Erythroblast (primary cell): ENCODE measurements around the gene KCND3.

Experiments
- DNase-seq, 2 experiments: peaks; one replicate each; lab custom pipeline; 2025; lab: John Stamatoyannopoulos, UW
- GATA1 ChIP-seq: IDR thresholded peaks from 2 replicates; pipeline ENCODE4 v1.6.1; 2011; ENCODE audit warnings: low read depth, mild to moderate bottlenecking, control low read depth, low read length, moderate library complexity
- POLR2A ChIP-seq: IDR thresholded peaks from 2 replicates; pipeline ENCODE4 v1.6.1; 2011; ENCODE audit warnings: mild to moderate bottlenecking, low read length

The KCND3 gene

DNA sequence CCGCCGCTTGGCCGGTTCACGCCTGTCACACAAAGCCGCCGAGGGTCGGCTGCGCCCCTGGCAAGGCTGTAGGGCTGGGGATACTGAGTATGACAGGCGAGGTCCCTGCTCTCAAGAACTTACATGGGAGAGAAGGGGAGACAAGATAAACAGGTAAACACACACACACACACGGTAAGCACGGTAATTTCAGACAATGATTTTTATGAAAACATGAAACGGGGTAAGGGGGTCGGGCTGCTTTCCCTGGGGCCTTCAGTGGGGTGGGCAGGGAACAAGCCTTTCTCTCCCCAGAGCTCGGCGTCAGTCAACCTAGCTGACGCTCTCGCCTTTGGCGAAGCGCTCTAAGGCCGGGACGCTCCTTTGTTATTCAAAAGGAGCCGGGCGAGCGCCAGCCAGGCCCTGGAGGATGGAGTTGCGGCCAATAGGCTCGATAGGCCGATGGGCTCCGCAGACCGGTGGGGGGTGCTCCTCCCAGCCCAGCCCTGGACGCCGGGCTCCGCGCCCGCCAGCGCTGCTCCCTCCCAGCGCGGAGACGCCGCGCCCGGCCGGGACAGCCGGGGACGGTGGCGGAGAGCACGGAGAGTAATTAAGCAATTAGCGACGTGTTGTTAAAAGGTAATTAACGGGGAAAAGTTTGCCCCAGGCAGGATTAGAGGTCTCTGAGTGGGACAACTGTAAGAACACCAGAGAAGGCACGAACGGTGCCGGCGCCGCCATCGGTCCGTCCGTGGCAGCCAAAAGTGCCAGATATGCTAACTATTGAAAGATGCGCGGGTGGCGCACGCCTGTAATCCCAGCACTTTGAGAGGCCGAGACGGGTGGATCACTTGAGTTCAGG, 249.3 kb downstream of the KCND3 start:
- TF ChIP-seq POLR2A (no peak), GATA1 (no peak)
- DNase-seq, result peak; percentile 66

DNA sequence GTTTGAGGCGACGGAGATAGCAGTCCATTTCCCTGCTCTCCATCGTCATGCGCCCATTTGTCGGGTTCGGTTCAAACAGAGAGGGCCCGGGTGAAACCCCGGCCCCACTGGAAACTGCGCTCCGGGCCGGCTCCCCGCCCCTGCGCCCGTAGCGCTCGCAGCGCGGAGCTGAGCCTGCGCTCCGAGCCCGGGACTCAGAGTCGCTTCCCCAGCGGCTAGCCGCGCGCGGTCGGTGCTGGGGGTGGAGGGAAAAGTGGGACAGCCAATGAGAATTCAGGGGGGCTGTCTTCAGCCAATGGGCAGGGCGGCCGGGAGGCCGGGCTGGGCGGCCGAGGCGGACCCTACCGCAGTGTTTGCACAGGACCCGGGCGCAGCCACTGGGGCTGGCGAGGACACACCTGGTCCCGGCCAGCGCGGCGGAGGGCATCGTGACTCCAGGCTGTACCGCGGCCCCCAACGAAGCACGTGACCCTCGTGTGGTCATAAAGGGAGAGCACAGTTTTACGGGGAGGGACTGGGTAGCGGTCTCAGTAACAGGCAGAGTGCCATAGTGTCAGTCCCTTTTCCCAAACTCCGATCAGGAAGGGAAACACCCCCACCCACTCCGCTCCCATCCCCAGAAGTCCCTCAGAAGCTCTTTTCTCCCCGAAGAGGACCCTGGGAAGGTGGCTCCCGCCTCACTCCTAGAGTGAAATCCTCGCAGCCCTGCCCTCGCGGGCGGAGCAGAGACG, 250.1 kb downstream of the KCND3 start, which contains the start of gene INKA2:
INKA2 (minus strand) TSS at position 202 of the 731 bp plus-strand sequence; CDS start at position 49, 153 bp downstream.
- peak; percentile 85 to 88 for DNase-seq
- peak; percentile 63 for TF ChIP-seq POLR2A
- TF ChIP-seq GATA1, result no peak

DNA sequence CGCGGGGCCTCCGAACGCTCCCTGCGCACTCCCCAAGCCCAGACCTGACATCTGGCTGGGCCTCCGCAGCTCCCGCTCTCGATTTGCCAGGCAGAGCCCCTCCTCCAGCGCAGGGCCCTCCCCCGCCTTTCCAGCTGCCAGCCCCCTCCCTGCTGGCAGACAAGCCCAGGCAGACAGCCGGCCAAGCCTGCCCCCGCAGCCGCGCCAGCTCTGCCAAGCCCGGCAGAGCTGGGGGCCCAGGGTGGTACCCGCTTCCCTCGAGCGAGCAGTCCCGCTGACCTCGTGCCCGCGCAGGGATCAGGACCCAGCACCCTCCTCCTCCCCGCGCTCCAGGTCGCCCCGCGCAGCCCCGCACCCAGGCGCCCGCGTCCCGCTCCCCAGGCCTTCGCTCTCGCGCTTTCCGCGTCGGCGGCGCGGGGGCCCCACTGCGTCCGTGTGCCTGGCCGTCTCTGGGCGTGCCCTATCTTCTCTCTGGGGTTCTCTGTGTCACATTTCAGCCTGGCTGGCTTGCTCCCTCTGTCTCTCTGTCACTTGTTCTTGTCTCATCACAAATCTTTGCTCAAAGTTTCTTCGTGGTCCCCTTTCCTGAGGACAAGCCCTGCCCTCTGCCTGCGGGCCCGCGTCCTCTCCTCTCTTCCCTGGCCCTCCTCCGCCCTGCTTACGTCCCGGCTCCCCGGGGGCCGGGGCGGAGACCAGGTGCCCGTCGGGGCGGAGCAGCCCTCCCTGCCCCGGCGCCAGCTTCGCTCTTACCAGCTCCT, 250.9 kb downstream of the KCND3 start:
- TF ChIP-seq GATA1, result no peak
- TF ChIP-seq POLR2A, result no peak
- DNase-seq, result peak; percentile 68 to 76

DNA sequence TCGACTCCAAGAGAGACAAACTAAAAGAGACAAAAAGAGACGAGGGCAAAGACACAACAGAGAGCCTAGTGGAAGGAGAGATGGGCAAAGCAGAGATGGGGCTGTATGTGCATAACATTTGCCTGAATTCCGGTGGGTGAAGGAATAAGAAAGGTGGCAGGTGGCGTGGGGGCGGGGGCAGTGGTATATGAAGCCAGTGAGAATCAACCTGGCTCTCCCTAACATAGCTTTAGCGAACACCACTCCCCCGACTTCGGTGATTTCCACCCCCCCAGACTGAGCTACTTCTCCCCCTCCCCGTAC, 251.4 kb downstream of the KCND3 start:
- no peak for DNase-seq
- TF ChIP-seq GATA1 (no peak), POLR2A (no peak)

DNA sequence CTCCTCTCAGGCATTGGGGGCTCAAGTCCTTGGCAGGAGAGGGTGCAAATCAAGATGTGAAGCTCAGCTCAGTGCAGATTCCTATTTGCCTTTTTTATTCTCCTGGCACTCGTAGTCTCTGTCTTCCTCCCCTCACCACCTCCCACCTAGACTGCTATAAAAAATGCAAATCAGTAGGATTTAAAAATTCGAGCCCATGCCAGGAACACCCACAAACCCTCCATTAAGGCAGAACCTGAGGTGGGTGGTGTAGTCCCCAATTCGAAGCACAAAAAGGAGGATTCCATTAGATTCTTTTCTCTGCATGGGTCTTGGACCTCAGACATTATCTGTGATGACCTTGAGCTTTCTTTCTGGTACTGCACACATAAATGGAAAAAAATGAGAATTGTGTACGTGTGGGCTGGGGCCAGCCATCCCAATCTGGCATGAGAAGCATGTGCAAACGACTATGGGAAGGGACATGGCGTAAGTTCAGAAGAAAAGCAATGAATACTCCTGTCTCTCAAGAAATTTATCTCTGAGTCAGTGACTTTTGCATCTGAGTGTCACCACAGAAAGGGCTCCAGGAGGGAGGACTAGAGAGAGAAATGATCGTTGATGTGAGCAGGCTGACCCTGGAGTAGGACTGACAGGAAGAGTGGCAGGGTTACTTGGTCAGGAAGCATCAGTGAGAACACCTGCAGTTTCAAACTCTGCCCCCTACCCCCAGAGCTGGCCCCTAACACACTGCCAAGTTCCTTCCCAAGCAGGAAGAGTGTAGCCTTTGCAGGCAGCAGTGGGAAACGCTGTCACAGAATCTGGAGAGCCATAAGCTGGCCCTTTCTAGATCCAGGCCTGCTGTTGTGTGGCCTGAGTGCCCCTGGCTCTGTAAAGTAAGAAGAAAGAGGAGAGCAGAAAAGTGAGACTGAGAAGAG, 252.0 kb downstream of the KCND3 start:
- DNase-seq, result no peak
- TF ChIP-seq GATA1 (no peak), POLR2A (no peak)

DNA sequence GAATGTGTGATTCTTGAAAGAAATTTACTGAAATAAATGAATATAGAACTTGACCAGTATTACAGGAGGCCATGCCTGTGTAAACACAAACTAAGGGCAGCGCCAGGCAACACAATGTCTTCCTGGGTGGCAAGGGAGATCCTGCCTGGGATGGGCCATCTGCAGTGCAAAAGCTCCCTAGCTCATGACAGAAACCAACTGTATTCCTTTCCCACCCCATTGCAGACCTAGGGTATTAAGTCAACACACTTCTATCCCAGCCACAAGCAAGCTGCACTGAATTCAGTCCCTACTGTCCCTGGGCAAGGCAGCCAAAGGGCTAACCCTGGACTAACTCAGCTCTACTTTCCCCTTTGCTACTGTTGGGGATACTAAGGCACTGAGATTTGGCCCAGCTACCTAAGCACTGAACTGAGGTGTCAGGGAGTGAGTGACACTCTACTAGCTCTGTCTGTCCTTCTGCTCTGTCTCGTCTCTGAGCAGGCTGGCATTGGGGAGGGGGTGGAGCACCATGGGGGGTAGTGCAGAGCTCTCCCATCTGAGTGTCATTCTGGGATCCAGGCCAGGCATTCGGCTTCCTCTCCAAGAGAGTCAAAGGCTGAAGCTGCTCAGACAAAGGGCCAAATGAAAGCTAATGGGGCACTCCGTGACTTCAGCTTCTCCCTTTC, 252.8 kb downstream of the KCND3 start:
- DNase-seq, result no peak
- TF ChIP-seq GATA1, result no peak
- no peak for TF ChIP-seq POLR2A

DNA sequence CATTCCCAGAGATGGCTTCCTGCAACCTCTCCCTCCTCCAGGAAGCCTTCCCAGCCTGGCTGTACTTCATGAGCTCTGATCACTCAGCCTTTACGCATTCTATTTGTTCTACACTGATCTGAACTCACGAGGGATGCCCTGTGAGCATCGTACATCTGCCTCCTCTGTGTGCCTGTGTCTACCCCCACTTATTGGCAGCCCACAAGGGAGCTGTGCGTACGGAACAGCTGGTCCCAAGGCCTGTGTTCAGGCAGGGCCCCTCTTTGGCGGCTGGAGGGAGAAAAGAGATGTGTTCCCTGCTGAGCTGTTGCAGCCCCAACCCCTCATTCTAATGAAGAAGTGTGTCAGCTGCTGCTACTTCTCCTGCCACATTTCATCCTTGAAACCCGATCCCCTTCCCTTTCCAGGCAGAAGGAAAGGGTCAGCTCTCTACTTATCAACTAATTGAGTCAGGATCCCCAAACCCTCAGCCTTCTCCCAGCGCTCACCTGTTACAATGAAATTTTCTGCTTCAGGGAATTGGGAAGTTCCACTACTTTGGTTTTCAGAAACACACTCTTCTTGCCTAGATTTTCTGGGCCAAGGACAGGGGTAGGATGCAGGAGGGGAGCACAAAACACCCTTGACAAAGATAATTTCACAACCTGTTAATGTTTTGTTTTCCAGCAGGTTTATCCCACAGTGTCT, 253.5 kb downstream of the KCND3 start:
- DNase-seq, result no peak
- TF ChIP-seq POLR2A, result no peak
- no peak for TF ChIP-seq GATA1

DNA sequence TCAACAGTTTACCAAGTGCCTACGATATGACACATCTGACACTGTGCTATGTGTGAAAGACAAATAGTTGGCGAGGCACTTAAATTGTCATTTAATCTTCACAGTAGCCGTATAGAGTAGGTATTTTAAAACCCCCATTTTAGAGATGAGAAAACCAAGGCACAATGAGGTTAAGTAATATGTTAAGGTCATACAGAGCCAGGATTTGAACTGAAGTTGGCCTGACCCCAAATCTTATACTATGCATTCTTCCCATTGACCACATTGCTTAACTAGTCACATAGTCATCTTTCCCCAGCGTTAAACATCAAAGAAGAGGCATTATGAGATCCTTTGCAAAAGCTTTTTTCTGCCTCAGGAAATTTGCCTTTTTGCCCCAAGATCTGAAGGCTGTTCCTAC, 254.1 kb downstream of the KCND3 start:
- no peak for TF ChIP-seq POLR2A
- TF ChIP-seq GATA1, result no peak
- DNase-seq, result no peak

DNA sequence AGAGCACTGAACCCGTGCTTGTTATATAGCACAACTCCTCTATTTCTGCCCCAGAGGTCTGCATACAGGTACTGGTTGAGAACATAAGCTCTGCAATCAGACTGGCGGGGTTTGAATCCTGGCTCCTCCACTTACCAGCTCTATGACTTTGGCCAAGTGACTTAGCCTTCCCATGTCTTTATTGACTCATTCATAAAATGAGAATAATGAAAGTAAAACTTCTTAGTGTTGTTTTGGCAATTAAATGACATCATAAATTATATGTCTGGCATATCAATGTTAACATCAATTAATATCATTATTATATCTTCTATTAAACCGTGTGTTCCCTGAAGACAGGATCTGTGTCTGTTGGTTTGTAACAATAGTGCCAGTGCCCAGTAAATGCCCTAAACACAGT, 254.6 kb downstream of the KCND3 start:
- TF ChIP-seq GATA1, result no peak
- no peak for TF ChIP-seq POLR2A
- no peak for DNase-seq

DNA sequence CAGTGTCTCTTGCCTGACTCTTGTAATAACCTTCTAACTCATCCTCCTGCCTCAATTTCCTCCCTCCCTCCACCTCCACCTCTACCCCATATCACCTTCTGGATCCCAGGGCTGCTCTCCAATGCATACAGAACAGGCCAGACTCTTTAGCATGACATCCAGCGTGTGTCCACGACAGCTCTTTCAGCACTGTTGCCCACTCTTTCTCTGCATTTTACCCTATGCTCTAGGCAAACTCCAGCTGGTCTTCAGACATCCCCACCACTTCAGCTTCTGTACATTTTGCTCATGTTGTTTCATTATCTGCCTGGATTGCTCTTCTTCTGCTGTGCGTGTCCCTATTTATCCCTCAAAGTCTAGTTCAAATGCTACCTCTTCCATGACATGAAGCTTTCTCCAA, 255.0 kb downstream of the KCND3 start:
- no peak for TF ChIP-seq POLR2A
- no peak for TF ChIP-seq GATA1
- DNase-seq, result no peak

DNA sequence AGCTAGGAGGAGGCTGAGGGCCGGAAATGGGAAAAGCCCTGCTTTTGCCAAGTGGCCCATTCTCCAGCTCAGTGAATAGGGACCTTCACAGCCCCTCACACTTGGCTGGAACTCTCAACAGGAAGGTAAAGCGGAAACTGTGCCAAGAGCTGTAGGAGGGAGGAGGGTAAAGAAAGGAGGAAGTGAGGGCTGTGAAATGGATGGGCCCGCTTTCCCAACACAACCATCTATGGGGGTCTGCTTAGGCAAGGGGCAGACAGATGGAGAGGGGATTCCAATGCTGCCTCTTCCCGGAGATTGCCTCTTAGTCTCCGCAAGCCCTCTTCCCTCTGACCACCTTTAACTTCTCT, 255.5 kb downstream of the KCND3 start:
- DNase-seq, result no peak
- no peak for TF ChIP-seq POLR2A
- no peak for TF ChIP-seq GATA1

DNA sequence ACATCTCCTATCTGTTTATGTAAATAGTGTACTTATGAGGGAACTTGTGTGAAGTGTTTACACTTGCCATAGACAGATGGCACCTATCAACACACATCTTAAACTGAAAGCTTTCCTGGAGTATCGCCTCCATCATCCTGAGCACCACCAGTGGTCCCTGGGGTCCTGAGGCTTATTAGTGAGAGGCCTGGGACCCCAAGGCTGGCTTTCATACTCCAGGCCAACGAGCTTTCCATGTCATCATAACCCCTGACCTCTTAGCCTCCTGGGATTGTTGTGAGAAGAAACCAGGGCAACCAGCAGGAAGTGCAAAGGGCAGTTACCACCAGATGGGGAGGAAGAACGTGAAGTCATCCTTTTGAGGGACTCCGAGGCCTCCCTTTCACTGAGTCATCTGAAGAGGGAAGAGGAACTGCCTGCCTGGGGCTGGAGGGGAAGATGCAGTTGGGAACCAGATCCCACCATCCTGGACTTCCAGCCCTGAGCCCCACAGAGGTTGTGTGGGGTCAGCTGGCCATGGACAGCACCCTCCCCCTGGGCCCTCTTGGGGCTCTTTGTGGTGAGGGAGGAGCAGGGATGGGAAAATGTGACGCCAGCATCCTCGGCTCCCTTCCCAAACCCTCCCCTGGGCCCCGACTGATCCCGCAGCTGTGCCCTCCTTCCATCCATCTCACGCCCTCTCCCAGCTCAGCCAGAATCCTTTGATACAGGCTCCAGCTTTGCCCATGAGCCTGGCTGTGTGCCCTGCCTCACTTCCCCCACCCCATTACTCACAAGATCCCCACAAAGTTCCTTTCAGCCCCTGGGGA, 256.1 kb downstream of the KCND3 start:
- TF ChIP-seq POLR2A (no peak), GATA1 (no peak)
- DNase-seq, result peak in 1 of 2 experiments; percentile 38
